Measurements from ENCODE around the gene CAPZA1.

Gene CAPZA1

DNA sequence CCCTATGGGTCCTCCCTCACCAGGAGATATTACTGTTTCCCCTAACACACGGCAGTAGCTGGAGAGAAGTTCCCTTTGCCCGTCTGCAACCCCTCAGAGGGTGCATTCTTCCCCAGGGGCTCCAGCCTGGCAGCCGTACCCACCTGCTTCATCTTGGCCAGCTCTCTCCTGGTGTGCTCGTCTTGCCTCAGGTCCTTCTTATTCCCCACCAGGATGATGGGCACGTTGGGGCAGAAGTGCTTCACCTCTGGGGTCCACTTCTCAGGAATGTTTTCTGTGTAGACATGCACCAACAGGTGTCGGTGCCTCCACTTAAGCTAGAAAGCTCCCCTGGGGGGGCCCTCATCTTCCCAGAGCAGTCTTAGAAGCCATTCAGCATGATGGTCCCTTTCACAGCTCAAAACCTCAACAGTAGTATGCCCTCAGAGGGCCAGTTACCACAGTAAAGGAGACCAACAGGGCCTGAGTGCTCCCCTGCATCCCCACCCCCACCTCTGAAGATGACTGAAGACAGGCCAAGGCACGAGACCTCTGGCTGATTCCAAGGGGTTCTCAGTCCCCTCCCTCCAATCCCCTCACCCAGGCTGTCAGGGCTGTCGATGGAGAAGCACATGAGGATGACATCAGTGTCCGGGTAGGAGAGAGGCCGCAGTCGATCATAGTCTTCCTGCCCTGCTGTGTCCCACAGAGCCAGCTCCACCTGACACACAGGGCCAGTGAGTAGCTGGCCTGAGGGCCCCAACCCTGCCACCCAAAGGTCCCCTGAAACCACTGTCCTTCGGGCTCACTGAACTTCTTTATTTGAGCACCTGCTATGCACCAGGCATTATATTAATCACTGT, 83.0 kb downstream of the CAPZA1 start:
- DNase-seq = no peak

DNA sequence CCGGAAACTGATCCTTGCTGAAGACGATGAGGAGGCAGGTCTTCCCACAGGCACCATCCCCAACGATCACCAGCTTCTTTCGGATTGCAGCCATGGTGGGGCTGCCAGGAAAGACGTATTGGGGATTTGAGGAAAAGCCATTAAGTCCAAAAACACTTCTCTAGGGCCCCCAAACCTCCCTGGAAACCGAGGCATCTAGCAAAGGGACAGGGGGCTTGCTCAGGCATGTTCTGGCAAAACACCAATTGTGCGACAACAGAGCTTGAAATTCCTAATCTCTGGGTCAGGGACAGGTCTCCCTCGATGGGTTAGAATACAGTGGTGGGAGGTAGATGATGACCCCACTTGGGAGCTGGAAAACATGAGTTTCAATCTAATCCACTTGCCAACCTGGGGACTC, 84.1 kb downstream of the CAPZA1 start:
- DNase-seq = no peak

- no peak for DNase-seq
These were observed 84.8 kb downstream of the CAPZA1 start for GRCh38 chr1:112704391-112704933.

GRCh38 chr1:112704934-112705627, 85.4 kb downstream of the CAPZA1 start:
- peak; percentile 98 for DNase-seq

DNA sequence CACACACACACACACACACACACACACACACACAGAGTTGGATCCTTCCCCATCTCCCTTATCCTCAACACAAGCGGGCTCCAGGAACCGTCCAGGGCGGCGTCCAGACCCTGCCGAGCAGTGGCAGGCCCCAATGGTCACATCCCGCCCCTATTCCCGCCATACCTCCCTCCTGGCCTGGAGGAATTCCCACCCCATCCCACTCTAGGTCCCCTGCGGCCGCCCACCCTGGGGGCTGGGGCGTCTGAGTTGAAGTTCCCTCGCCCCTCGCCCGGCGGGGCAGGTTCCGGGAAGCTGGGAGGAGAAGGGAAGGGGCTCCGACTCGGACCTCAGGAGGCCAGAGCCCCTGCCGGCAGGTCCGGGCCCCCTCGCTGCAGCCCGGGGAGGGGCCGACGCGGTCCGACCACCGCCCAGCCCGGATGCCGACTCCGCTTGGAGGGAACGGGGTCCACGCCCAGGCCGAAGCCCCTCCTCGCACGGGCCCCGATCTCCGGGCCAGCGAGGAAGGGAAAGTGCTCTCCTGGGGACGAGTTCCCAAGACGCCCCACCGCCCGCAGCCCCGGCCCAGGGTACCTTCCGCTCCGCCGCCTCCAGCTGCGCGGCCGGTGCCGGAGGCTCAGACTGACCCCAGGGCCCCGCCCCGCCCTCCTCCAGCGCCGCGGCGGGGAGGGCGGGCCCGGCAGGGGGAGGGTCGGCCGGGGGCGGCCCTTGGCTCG, 87.0 kb downstream of the CAPZA1 start, which contains the start of gene RHOC:
TSS of gene RHOC (minus strand) at position 623 of the 716 bp plus-strand sequence. CDS start 3,328 bp downstream, outside the sequence.
- peak; percentile 76 for DNase-seq

DNA sequence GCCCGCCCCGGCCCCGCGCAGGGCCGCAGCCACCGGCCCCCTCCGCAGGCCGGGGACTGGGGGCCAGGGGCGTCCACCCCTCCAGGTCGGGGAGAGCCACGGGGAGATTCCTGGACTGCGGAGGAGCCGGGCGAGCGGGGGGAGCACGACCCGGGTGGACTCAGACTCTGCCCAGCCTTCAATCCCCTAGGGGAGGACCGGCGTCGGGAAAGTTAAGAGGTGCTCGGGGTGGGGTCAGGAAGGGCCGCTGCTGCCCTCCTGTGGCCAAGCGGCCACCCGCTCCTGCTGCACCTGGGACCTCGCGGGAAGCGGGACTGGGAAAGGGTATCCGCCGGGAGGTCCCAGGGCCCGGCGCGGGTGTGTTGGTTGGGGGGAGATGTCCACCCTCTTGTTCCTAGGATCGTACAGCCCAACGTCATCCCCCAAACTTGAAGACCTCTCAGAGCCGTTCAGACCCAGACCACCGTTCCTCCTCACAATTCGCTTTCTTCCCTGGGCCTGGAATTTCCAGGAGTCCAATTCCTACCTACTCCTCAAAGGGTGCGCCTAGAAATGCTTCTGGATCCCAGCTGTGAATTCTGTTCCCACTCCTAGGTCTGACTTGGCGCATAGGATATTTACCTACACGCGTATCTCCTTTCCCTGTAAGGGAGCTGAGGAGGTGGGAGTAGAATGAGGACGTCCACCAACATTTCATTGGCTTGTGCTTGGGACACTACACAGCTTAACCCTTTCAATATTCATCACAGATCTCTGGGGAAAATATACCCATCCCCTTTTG, 87.8 kb downstream of the CAPZA1 start:
- peak; percentile 88 for DNase-seq

GRCh38 chr1:112708002-112708448, 88.4 kb downstream of the CAPZA1 start:
- DNase-seq = no peak

GRCh38 chr1:112708489-112708888, 88.9 kb downstream of the CAPZA1 start:
- no peak for DNase-seq

GRCh38 chr1:112710159-112710558, 90.5 kb downstream of the CAPZA1 start:
- no peak for DNase-seq

GRCh38 chr1:112710586-112710985, 91.0 kb downstream of the CAPZA1 start:
- DNase-seq = no peak

GRCh38 chr1:112711041-112711440, 91.4 kb downstream of the CAPZA1 start:
- DNase-seq = no peak

- DNase-seq = no peak
These were observed 92.0 kb downstream of the CAPZA1 start for GRCh38 chr1:112711670-112712069.

- DNase-seq = no peak
These were observed 92.6 kb downstream of the CAPZA1 start for GRCh38 chr1:112712191-112712590.

DNA sequence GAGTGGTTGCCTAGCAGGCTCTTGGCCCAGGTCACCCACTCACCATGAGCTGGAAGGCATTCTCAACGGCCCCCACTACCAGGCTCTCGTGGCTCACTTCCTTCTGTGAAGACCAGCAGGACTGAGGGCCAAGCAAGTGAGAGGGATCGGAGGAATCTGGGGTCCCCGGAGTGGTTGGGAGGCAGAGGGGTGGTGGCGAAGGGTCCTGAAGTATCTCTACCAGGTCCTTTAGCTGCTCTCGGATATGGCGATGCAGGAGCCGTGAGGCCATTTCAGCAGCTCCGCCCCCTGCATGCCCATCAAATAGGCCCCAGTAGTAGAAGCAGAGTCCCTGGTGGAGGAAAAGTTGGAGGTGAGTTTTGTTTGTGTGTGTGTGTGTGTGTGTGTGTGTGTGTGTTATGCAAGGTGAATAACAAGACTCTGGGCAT, 93.1 kb downstream of the CAPZA1 start:
- DNase-seq = no peak

- DNase-seq = no peak
These were observed 94.1 kb downstream of the CAPZA1 start for GRCh38 chr1:112713466-112714312.

DNA sequence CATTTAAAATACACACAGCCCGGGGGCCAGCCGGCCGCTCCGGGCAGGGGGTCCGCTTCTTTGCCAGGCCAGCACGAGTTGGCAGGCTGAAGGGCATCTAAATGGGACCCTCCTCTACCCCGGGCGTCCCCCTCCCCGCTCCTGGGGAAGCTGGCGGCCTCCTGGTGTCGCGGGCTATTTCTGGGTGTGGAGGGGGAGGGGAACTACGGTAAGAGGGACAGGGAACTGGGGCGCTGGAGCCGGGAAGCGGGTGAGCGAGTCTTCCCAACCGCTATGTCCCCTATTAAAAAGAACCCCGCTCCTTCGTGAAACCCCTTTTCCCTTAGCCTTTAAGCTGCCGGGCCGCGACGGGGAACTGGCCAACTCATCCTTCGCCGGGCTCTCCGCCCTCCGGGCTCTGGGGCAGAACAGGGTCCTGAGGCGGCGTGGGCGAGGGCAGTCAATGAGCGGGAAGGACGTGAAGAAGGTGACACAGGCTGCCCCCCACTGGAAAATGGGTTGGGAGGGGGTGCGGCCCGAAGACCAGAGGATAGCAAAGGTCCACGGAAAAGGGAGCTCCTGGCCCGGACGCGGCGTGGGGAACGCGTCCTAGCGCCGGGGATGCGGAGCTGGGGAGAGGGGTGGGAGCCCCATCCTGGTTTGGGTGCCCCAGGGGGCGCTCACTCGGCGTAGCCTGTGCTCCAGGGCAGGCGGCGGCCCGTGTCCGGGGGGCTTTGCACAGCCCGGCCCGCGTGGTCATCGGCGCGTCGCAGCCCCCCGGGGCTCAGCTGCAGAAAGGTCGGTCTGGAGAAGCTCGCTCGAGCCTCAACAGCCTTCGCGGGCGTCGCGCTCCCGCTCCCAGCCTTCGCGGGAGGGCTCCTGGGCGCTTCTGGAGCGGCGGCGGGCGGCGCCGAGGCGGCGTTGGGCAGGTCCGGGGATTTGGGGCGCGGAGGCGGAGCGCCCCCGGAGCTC, 95.0 kb downstream of the CAPZA1 start:
- DNase-seq = no peak

GRCh38 chr1:112715264-112716053, 95.8 kb downstream of the CAPZA1 start, which contains the start of gene PPM1J:
Gene PPM1J (minus strand): TSS chr1:112715332. CDS start chr1:112715301, 31 bp downstream.
- DNase-seq = peak; percentile 93

DNA sequence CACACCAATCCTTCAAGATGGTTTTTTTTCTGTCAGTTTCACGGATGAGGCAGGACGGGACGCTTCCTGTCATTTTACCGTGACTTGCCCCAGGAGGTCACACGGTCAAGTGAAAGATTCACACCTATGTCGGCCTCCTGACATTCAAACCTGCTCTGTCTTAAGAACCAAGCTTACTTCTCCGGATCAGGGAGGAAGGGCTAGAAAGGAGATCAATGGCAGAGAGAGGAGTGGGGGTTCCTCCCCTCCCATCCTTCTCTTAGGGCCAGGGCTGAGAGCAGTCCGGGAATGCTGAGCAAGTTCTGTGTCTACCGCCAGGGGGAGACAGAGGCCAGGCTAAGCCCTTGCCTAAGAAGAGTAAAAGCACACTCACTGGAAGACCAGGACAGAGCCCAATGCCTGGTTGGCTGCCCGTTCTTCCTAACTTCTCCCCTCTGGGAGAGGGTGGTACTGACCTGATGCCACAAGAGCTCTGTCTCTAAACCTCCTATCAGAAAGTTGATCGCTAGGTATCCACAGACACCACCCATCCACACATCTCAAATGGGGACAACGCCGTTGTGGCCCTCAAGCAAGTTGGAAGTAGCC, 96.6 kb downstream of the CAPZA1 start:
- DNase-seq = peak; percentile 89
